Osteocyte (in vitro differentiated cells): ENCODE results near the gene KIF21B. TPM values are rescaled to one million over a fixed set of nuclear protein-coding genes. Genes with fewer than 3 reads are reported as not detected.

ENCODE experiments used
- DNase-seq: peaks from one replicate; pipeline ENCODE4 v3.0.0; 2021; ENCODE audit warnings: mixed read lengths; ENCODE audit not compliant: unreplicated experiment; ENCODE audit errors: extremely low spot score
- H3K27ac Mint-ChIP-seq: one replicate; pipeline ENCODE4 v1.8.0; 2021; ENCODE audit warnings: mild to moderate bottlenecking, mixed read lengths; ENCODE audit not compliant: unreplicated experiment
- H3K27me3 Mint-ChIP-seq: one replicate; pipeline ENCODE4 v1.8.0; 2021; ENCODE audit warnings: mixed read lengths; ENCODE audit not compliant: unreplicated experiment
- H3K36me3 Mint-ChIP-seq: one replicate; pipeline ENCODE4 v1.8.0; 2021; ENCODE audit warnings: mixed read lengths; ENCODE audit not compliant: unreplicated experiment
- H3K4me1 Mint-ChIP-seq: one replicate; pipeline ENCODE4 v1.8.0; 2021; ENCODE audit warnings: mixed read lengths; ENCODE audit not compliant: unreplicated experiment
- H3K4me3 Mint-ChIP-seq: one replicate; pipeline ENCODE4 v1.8.0; 2021; ENCODE audit warnings: mild to moderate bottlenecking, moderate library complexity, mixed read lengths; ENCODE audit not compliant: unreplicated experiment
- H3K9me3 Mint-ChIP-seq: one replicate; pipeline ENCODE4 v1.8.0; 2021; ENCODE audit warnings: mixed read lengths; ENCODE audit not compliant: unreplicated experiment
- total RNA-seq: library from RNA; stranded (reverse); gene quantifications from 2 replicates; pipeline ENCODE4 v1.2.1, GENCODE V29; 2021
- TF ChIP-seq, protein P1 (sequence below): fragments of 200-600 bp; sonication (generic); IDR thresholded peaks from 2 replicates; pipeline ENCODE4 v1.5.0; 2021; ENCODE audit warnings: antibody characterized with exemption, mild to moderate bottlenecking, moderate library complexity

The KIF21B gene
- total RNA-seq, 1 donor from 2014 or later = 0.97 TPM

DNA sequence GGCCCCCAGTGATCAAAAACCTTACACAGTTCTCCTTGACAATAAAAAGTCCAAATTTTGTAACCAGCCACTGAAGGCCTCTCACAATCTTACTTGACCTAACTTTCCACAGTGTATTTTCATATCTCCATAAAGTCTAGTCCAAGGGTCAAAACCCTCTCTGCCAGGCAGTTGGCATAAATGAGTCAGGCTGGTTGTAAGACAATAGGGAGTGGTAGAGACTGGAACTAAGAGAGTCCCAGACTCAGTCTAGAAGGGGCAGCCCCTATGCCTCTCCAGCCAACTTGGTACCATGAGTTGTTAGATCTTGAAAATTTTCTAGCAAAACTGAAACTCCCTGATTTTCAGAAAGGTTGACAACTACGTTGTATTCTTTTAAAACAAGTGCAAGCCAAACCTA, 21.0 kb downstream of the KIF21B start:
- no peaks in the 10 kb centered on the region for H3K4me1 Mint-ChIP-seq
- H3K9me3 Mint-ChIP-seq = no peaks in the 10 kb centered on the region
- DNase-seq = no peak
- TF ChIP-seq, protein P1, sequence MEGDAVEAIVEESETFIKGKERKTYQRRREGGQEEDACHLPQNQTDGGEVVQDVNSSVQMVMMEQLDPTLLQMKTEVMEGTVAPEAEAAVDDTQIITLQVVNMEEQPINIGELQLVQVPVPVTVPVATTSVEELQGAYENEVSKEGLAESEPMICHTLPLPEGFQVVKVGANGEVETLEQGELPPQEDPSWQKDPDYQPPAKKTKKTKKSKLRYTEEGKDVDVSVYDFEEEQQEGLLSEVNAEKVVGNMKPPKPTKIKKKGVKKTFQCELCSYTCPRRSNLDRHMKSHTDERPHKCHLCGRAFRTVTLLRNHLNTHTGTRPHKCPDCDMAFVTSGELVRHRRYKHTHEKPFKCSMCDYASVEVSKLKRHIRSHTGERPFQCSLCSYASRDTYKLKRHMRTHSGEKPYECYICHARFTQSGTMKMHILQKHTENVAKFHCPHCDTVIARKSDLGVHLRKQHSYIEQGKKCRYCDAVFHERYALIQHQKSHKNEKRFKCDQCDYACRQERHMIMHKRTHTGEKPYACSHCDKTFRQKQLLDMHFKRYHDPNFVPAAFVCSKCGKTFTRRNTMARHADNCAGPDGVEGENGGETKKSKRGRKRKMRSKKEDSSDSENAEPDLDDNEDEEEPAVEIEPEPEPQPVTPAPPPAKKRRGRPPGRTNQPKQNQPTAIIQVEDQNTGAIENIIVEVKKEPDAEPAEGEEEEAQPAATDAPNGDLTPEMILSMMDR = no peak
- no peaks in the 10 kb centered on the region for H3K36me3 Mint-ChIP-seq
- no peak overlapping the region for H3K27ac Mint-ChIP-seq
- no peak overlapping the region for H3K4me3 Mint-ChIP-seq
- H3K27me3 Mint-ChIP-seq = no peaks in the 10 kb centered on the region

DNA sequence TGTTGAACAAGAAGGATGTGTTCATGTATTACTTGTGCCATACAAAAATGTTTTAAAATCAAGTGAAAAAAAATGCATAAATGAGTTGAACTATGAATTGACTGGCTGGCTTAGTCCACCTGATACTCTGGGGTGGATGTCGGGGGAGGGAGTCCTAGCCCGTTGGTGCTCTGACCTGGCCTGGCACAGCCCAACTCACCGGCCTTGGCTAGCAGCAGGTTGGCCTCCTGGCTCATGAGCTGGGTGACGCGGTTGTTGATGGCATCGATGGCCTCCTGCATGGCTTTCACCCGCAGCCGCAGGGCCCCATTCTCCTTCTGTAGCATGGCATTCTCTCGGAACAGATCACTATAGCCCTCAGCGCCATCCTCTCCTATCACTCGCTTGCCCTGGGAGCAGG, 21.6 kb downstream of the KIF21B start:
- Mint-ChIP-seq H3K36me3 (no peaks in the 10 kb centered on the region), H3K27ac (no peak overlapping the region), H3K27me3 (no peaks in the 10 kb centered on the region), H3K4me3 (no peak overlapping the region), H3K4me1 (no peaks in the 10 kb centered on the region), H3K9me3 (no peaks in the 10 kb centered on the region)
- TF ChIP-seq, protein P1 = no peak
- DNase-seq = no peak

DNA sequence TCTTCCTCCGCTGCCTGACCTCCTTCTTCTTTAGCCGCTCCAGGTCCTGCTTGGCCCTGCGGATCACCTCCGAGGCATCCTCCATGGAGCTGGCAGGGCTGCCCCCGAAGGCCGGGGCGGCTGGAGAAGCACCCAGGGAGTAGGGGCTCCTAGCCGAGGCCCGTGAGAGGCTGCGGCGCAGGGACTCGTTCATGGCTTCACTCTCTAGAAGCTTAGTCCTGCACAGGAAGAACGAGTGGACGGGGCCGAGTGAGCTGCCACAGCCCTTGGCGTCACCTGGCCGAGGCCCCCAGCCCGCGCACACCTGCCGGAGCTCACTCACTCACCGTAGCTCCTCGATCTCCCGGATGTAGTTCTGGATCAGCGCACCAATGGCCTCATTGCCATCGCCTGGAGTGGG, 23.1 kb downstream of the KIF21B start:
- H3K27me3 Mint-ChIP-seq = no peaks in the 10 kb centered on the region
- H3K27ac Mint-ChIP-seq = no peak overlapping the region
- no peaks in the 10 kb centered on the region for H3K36me3 Mint-ChIP-seq
- TF ChIP-seq, protein P1 = no peak
- H3K4me1 Mint-ChIP-seq = no peaks in the 10 kb centered on the region
- no peak overlapping the region for H3K4me3 Mint-ChIP-seq
- no peaks in the 10 kb centered on the region for H3K9me3 Mint-ChIP-seq
- no peak for DNase-seq

DNA sequence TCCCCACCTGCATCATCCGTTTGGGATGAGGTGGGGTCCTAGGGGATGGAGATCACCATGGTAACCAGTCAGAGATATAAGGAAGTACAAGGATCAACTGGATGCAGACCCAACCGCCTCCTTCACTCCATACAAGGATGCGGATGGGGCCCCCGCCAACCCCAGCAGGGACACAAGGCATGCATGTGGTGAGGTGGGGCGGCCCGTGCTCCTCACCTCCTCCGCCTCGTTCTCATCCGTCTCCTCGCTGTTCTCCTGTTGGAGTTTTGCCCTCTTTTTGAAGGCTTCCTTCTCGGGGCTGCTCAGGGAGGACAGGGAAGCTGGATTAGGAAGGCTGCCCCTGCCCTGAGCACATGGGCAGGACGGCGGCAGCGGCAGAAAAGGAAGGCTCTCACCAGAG, 23.8 kb downstream of the KIF21B start:
- H3K9me3 Mint-ChIP-seq = no peaks in the 10 kb centered on the region
- TF ChIP-seq, protein P1 = no peak

DNA sequence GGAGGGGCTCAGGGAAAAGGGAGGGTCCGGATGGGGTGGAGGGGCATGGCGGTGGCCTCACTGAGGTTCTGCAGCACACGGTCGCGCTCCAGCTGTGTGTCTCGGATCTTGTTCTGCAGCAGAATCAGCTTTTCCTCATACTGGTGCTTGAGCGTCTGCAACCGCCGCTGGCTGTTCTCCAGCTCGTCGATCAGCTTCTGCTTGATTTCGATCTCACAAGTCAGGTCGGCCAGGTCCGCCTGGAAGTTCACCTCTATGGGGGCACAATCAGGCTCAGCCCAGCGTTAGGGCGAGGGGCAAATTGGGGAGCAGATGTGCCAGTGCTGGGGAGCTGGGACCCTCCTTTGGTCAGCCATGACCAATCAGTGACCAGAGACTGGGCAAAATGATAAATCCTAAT, 25.2 kb downstream of the KIF21B start:
- Mint-ChIP-seq H3K36me3 (no peaks in the 10 kb centered on the region), H3K4me3 (no peak overlapping the region), H3K9me3 (no peaks in the 10 kb centered on the region), H3K27me3 (no peaks in the 10 kb centered on the region), H3K4me1 (no peaks in the 10 kb centered on the region), H3K27ac (no peak overlapping the region)
- TF ChIP-seq, protein P1 = no peak
- DNase-seq = no peak

More for the DNA sequence above, 23.8 kb downstream of the KIF21B start:
- Mint-ChIP-seq H3K27ac (no peak overlapping the region), H3K4me3 (no peak overlapping the region), H3K36me3 (no peaks in the 10 kb centered on the region), H3K27me3 (no peaks in the 10 kb centered on the region), H3K4me1 (no peaks in the 10 kb centered on the region)
- DNase-seq = no peak
